OCI-LY1 (cell line): ENCODE results near the gene VWA8.

Experiments used
- EZH2 ChIP-seq: fragments of 200-600 bp; sonication (generic), shearing (Covaris generic); IDR thresholded peaks from 2 replicates; pipeline ENCODE4 v1.8.0; 2017; ENCODE audit warnings: borderline replicate concordance, mixed run types, mild to moderate bottlenecking, antibody characterized with exemption, low read length, moderate library complexity, mixed read lengths
- TF ChIP-seq, protein P1 (sequence below): fragments of 200-600 bp; sonication (generic), shearing (Covaris generic); IDR thresholded peaks from 2 replicates; pipeline ENCODE4 v1.5.1; 2017; ENCODE audit warnings: mild to moderate bottlenecking, antibody characterized with exemption, low read length, moderate library complexity, mixed read lengths

DNA sequence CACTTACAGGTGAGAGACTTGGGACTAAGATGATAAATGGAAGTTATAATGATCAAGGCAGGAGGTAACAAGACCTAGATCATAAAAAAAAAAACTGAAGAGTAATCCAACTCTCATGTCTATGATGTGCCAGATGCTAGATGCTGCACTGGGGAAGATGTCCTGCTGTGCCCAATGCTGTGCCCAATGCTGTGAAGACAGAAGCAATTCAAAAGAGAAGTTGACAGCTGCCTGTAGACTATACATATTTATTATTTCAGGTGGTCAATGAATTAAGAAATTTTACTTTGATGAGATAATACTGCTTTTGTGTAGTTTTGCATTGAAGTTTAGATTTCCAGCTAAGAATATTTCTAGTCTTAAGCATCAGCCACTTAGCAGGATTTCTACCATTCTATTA lies 21.5 kb downstream of the VWA8 start:
- no peak for TF ChIP-seq EZH2
- TF ChIP-seq, protein P1, sequence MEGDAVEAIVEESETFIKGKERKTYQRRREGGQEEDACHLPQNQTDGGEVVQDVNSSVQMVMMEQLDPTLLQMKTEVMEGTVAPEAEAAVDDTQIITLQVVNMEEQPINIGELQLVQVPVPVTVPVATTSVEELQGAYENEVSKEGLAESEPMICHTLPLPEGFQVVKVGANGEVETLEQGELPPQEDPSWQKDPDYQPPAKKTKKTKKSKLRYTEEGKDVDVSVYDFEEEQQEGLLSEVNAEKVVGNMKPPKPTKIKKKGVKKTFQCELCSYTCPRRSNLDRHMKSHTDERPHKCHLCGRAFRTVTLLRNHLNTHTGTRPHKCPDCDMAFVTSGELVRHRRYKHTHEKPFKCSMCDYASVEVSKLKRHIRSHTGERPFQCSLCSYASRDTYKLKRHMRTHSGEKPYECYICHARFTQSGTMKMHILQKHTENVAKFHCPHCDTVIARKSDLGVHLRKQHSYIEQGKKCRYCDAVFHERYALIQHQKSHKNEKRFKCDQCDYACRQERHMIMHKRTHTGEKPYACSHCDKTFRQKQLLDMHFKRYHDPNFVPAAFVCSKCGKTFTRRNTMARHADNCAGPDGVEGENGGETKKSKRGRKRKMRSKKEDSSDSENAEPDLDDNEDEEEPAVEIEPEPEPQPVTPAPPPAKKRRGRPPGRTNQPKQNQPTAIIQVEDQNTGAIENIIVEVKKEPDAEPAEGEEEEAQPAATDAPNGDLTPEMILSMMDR = no peak
